ENCODE measurements around the gene GFOD1. TPM values are rescaled to one million over a fixed set of nuclear protein-coding genes. Genes with fewer than 3 reads are reported as not detected.
A peak's percentile ranks its signal among the peaks of the same experiment; 100 is the strongest.

GFOD1 gene
- total and polyA plus RNA-seq, 2 donors (not counting 1 experiment from before 2014, with no cell fraction given), result 10.5 to 25.3 TPM

GRCh38 chr6:13488015-13488895, 855 bp upstream of the GFOD1 start:
- no peaks in the 10 kb centered on the region for H3K27me3 ChIP-seq (ENCODE audit: control insufficient read depth, insufficient read depth, low read length)
- no peaks in the 10 kb centered on the region for H3K9me3 ChIP-seq (ENCODE audit: control insufficient read depth, insufficient read depth, low read depth, low read length)
- H3K9ac ChIP-seq (ENCODE audit: insufficient read depth, low read length), result peak overlapping the region; percentile 28
- H3K79me2 ChIP-seq (ENCODE audit: control insufficient read depth, insufficient read depth, low read length), result peaks cover 21% of the 10 kb centered on the region
- H4K20me1 ChIP-seq (ENCODE audit: control insufficient read depth, extremely low read depth, insufficient read depth, low read length), result no peaks in the 10 kb centered on the region
- H3K4me2 ChIP-seq (ENCODE audit: extremely low read depth, insufficient read depth, low read length), result peak overlapping the region; percentile 98
- peak overlapping the region; percentile 61 for H3K27ac ChIP-seq (ENCODE audit: insufficient read depth, low read length)
- TF ChIP-seq CTCF (conservative IDR thresholded peaks at IDR 0.05 in 1 of 2, IDR thresholded peaks at IDR 0.05 in 1 of 2; ENCODE audit: low read depth in 1 of 2, low read length in 2 of 2), result no peak
- TF ChIP-seq EZH2 (IDR thresholded peaks at IDR 0.05; ENCODE audit: low read length, missing control alignments), result no peak
- H3K4me3 ChIP-seq (replicated peaks in 1 of 4; ENCODE audit: control extremely low read depth in 1 of 4, insufficient read depth in 1 of 4, low read depth in 3 of 4, low read length in 4 of 4), result peak overlapping the region; percentile 63 to 71 (median 66)
- no peaks in the 10 kb centered on the region for H3K4me1 ChIP-seq (ENCODE audit: control insufficient read depth, extremely low read depth, insufficient read depth, low read length)
- no peaks in the 10 kb centered on the region for H3K36me3 ChIP-seq (ENCODE audit: control insufficient read depth, insufficient read depth, low read length)
- H2AFZ ChIP-seq (ENCODE audit: low read length), result peak overlapping the region; percentile 83
- peak; percentile 63 to 64 for DNase-seq (ENCODE audit: low read depth in 2 of 2)

GRCh38 chr6:13486679-13487121, 700 bp downstream of the GFOD1 start:
- Histone ChIP-seq H3K9ac (ENCODE audit: insufficient read depth, low read length) (peak overlapping the region; percentile 54), H2AFZ (ENCODE audit: low read length) (peak overlapping the region; percentile 9), H3K27me3 (ENCODE audit: control insufficient read depth, insufficient read depth, low read length) (no peaks in the 10 kb centered on the region), H3K9me3 (ENCODE audit: control insufficient read depth, insufficient read depth, low read depth, low read length) (no peaks in the 10 kb centered on the region), H3K4me1 (ENCODE audit: control insufficient read depth, extremely low read depth, insufficient read depth, low read length) (no peaks in the 10 kb centered on the region), H3K4me2 (ENCODE audit: extremely low read depth, insufficient read depth, low read length) (peak overlapping the region; percentile 78), H3K27ac (ENCODE audit: insufficient read depth, low read length) (peak overlapping the region; percentile 63), H3K79me2 (ENCODE audit: control insufficient read depth, insufficient read depth, low read length) (peaks cover 24% of the 10 kb centered on the region), H3K4me3 (replicated peaks in 1 of 4; ENCODE audit: control extremely low read depth in 1 of 4, insufficient read depth in 1 of 4, low read depth in 3 of 4, low read length in 4 of 4) (peak overlapping the region; percentile 78 to 93 (median 89)), H4K20me1 (ENCODE audit: control insufficient read depth, extremely low read depth, insufficient read depth, low read length) (no peaks in the 10 kb centered on the region), H3K36me3 (ENCODE audit: control insufficient read depth, insufficient read depth, low read length) (no peaks in the 10 kb centered on the region)
- TF ChIP-seq CTCF (conservative IDR thresholded peaks at IDR 0.05 in 1 of 2, IDR thresholded peaks at IDR 0.05 in 1 of 2; ENCODE audit: low read depth in 1 of 2, low read length in 2 of 2) (no peak), EZH2 (IDR thresholded peaks at IDR 0.05; ENCODE audit: low read length, missing control alignments) (no peak)
- peak; percentile 61 to 72 for DNase-seq (ENCODE audit: low read depth in 2 of 2)

GRCh38 chr6:13485923-13486562, 1.4 kb downstream of the GFOD1 start:
- Histone ChIP-seq H3K27me3 (ENCODE audit: control insufficient read depth, insufficient read depth, low read length) (no peaks in the 10 kb centered on the region), H3K4me3 (replicated peaks in 1 of 4; ENCODE audit: control extremely low read depth in 1 of 4, insufficient read depth in 1 of 4, low read depth in 3 of 4, low read length in 4 of 4) (peak overlapping the region; percentile 78 to 93 (median 89)), H3K79me2 (ENCODE audit: control insufficient read depth, insufficient read depth, low read length) (peaks cover 24% of the 10 kb centered on the region), H4K20me1 (ENCODE audit: control insufficient read depth, extremely low read depth, insufficient read depth, low read length) (no peaks in the 10 kb centered on the region), H2AFZ (ENCODE audit: low read length) (peak overlapping the region; percentile 80), H3K4me1 (ENCODE audit: control insufficient read depth, extremely low read depth, insufficient read depth, low read length) (no peaks in the 10 kb centered on the region), H3K27ac (ENCODE audit: insufficient read depth, low read length) (peak overlapping the region; percentile 63), H3K36me3 (ENCODE audit: control insufficient read depth, insufficient read depth, low read length) (no peaks in the 10 kb centered on the region), H3K9ac (ENCODE audit: insufficient read depth, low read length) (peak overlapping the region; percentile 51), H3K9me3 (ENCODE audit: control insufficient read depth, insufficient read depth, low read depth, low read length) (no peaks in the 10 kb centered on the region), H3K4me2 (ENCODE audit: extremely low read depth, insufficient read depth, low read length) (peak overlapping the region; percentile 99)
- DNase-seq (ENCODE audit: low read depth in 2 of 2), result peak; percentile 47 to 51
- TF ChIP-seq CTCF (conservative IDR thresholded peaks at IDR 0.05 in 1 of 2, IDR thresholded peaks at IDR 0.05 in 1 of 2; ENCODE audit: low read depth in 1 of 2, low read length in 2 of 2) (no peak), EZH2 (IDR thresholded peaks at IDR 0.05; ENCODE audit: low read length, missing control alignments) (no peak)

All from fibroblast of lung (primary cell).